ENCODE measurements around the gene TEX14. TPM values are rescaled to one million over a fixed set of nuclear protein-coding genes. Genes with fewer than 3 reads are reported as not detected.

Gene TEX14
- polyA plus RNA-seq, 1 of the 3 experiments (the other 2 are of a cell fraction) = 0.02 TPM

DNA sequence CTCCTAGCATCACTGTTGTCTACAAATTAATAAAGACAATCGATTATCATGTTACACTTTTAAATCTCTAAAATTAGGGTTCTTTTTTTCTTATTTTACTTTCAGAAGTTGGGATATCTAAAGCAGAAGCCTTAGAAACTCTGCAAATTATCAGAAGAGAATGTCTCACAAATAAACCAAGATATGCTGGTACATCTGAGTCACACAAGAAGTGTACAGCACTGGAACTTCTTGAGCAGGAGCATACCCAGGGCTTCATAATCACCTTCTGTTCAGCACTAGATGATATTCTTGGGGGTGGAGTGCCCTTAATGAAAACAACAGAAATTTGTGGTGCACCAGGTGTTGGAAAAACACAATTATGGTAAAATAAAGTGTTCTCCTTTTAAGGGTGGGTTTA, 3.0 kb upstream of the TEX14 start:
- 82% methylated on average over 1 of the region's 1 CpG for WGBS (ENCODE audit: low lambda C conversion rate)
- TF ChIP-seq TCF12 (IDR thresholded peaks at IDR 0.05) (no peak), ELF1 (IDR thresholded peaks at IDR 0.05) (no peak)
- Histone ChIP-seq H3F3A (replicated peaks; ENCODE audit: insufficient read depth) (no peaks in the 10 kb centered on the region), H4K20me1 (ENCODE audit: insufficient read depth) (no peaks in the 10 kb centered on the region), H3K9me2 (no peaks in the 10 kb centered on the region), H3K79me2 (ENCODE audit: insufficient read depth) (peaks cover 15% of the 10 kb centered on the region; the same call in 1 of the 2 replicates), H3K27ac (ENCODE audit: low read depth in 2 of 2, low read length in 1 of 2) (no peak overlapping the region), H3K27me3 (ENCODE audit: insufficient read depth) (no peaks in the 10 kb centered on the region), H3K9me3 (no peaks in the 10 kb centered on the region), H3K4me3 (ENCODE audit: low read depth in 2 of 2, low read length in 1 of 2) (no peak overlapping the region), H3K9ac (no peak overlapping the region), H3K4me1 (ENCODE audit: control insufficient read depth in 1 of 2, insufficient read depth in 2 of 2, low read depth in 1 of 2, low read length in 1 of 2) (peaks cover 10 to 12% of the 10 kb centered on the region in 2 experiments; a peak in 3 of 4 replicates), H3K4me2 (no peak overlapping the region), H3K36me3 (replicated peaks in 1 of 2; ENCODE audit: control insufficient read depth in 1 of 2, insufficient read depth in 2 of 2, low read length in 1 of 2) (peaks cover 0 to 6% of the 10 kb centered on the region in 2 experiments), H2AFZ (ENCODE audit: low read depth) (no peak overlapping the region)
- CTCF ChIA-PET = interaction anchor here (1.4 to 2.3 kb wide), 2 partner anchors 12 to 117 kb away, joined by 4 to 6 read pairs; no protein-coding TSS in a partner anchor
- POLR2A ChIA-PET = no interaction called here
- DNase-seq = no peak

GRCh38 chr17:58694302-58694701, 2.5 kb upstream of the TEX14 start:
- 91% methylated on average over 8 of the region's 8 CpGs for WGBS (ENCODE audit: low lambda C conversion rate)
- Histone ChIP-seq H3K79me2 (ENCODE audit: insufficient read depth) (peaks cover 15% of the 10 kb centered on the region; the same call in 1 of the 2 replicates), H3F3A (replicated peaks; ENCODE audit: insufficient read depth) (no peaks in the 10 kb centered on the region), H3K4me3 (ENCODE audit: low read depth in 2 of 2, low read length in 1 of 2) (no peak overlapping the region), H3K4me1 (ENCODE audit: control insufficient read depth in 1 of 2, insufficient read depth in 2 of 2, low read depth in 1 of 2, low read length in 1 of 2) (peaks cover 10 to 12% of the 10 kb centered on the region in 2 experiments; a peak in 3 of 4 replicates), H4K20me1 (ENCODE audit: insufficient read depth) (no peaks in the 10 kb centered on the region), H3K4me2 (no peak overlapping the region; the same call in 1 of the 2 replicates), H3K27me3 (ENCODE audit: insufficient read depth) (no peaks in the 10 kb centered on the region), H2AFZ (ENCODE audit: low read depth) (no peak overlapping the region), H3K36me3 (replicated peaks in 1 of 2; ENCODE audit: control insufficient read depth in 1 of 2, insufficient read depth in 2 of 2, low read length in 1 of 2) (peaks cover 0 to 4% of the 10 kb centered on the region in 2 experiments), H3K9me3 (no peaks in the 10 kb centered on the region), H3K9me2 (no peaks in the 10 kb centered on the region), H3K9ac (no peak overlapping the region), H3K27ac (ENCODE audit: low read depth in 2 of 2, low read length in 1 of 2) (no peak overlapping the region)
- TF ChIP-seq EP300 (IDR thresholded peaks at IDR 0.05; ENCODE audit: borderline replicate concordance in 1 of 2, low read depth in 1 of 2, low read length in 1 of 2) (no peak), NRF1 (IDR thresholded peaks at IDR 0.05; ENCODE audit: low read depth, low read length) (no peak), CHD2 (IDR thresholded peaks at IDR 0.05; ENCODE audit: low read length, partially characterized antibody) (no peak), TAF1 (IDR thresholded peaks at IDR 0.05; ENCODE audit: borderline replicate concordance, low read depth, low read length) (no peak), EZH2phosphoT487 (IDR thresholded peaks at IDR 0.05; ENCODE audit: borderline replicate concordance, low read depth) (no peak), RFX5 (IDR thresholded peaks at IDR 0.05; ENCODE audit: low read length) (no peak), RCOR1 (IDR thresholded peaks at IDR 0.05; ENCODE audit: low read length) (no peak), MEF2A (IDR thresholded peaks at IDR 0.05; ENCODE audit: borderline replicate concordance, low read depth) (no peak), FOXJ3 (CRISPR knock-in tag; IDR thresholded peaks at IDR 0.05) (no peak), POLR2AphosphoS5 (IDR thresholded peaks at IDR 0.05; ENCODE audit: low read depth, low read length) (no peak), USF2 (IDR thresholded peaks at IDR 0.05; ENCODE audit: borderline replicate concordance, low read depth, low read length) (no peak), FOSL2 (IDR thresholded peaks at IDR 0.05; ENCODE audit: borderline replicate concordance, low read depth) (no peak)
- TF ChIP-seq, protein P1, sequence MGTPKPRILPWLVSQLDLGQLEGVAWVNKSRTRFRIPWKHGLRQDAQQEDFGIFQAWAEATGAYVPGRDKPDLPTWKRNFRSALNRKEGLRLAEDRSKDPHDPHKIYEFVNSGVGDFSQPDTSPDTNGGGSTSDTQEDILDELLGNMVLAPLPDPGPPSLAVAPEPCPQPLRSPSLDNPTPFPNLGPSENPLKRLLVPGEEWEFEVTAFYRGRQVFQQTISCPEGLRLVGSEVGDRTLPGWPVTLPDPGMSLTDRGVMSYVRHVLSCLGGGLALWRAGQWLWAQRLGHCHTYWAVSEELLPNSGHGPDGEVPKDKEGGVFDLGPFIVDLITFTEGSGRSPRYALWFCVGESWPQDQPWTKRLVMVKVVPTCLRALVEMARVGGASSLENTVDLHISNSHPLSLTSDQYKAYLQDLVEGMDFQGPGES (IDR thresholded peaks at IDR 0.05; ENCODE audit: low read depth, low read length) = no peak
- CTCF ChIA-PET = interaction anchor here (1.4 to 2.3 kb wide), 2 partner anchors 13 to 117 kb away, joined by 4 to 6 read pairs; no protein-coding TSS in a partner anchor
- POLR2A ChIA-PET = no interaction called here
- DNase-seq = no peak

Data from SK-N-SH (cell line).